ENCODE results near the gene APRT. TPM values are rescaled to one million over a fixed set of nuclear protein-coding genes. Genes with fewer than 3 reads are reported as not detected.

Gene APRT
- total and polyA plus RNA-seq, 9 of the 15 experiments (the other 6 are each of a cell fraction or from before 2014, with no cell fraction given), result 41.7 to 409 (median 146) TPM

GRCh38 chr16:88833086-88833485 is 21.4 kb upstream of the APRT start:
- ChIA-PET CTCF (ENCODE audit: low intra/inter-chr PET ratio) (no interaction called here), POLR2A (interaction anchor here (0.6 to 1.1 kb wide), 6 partner anchors 11 to 1246 kb away, joined by 3 to 4 read pairs (median 3); no protein-coding TSS in a partner anchor)
- in situ Hi-C loops (cut with MboI), result no loop called here
- TF ChIP-seq ZFX (CRISPR knock-in tag; IDR thresholded peaks at IDR 0.05) (no peak), AFF1 (IDR thresholded peaks at IDR 0.05; ENCODE audit: low read depth in 1 of 2, partially characterized antibody in 2 of 2) (no peak), MXI1 (IDR thresholded peaks at IDR 0.05; ENCODE audit: low read depth, low read length) (no peak), PATZ1 (CRISPR knock-in tag; IDR thresholded peaks at IDR 0.05; ENCODE audit: borderline replicate concordance) (no peak), CEBPB (tag; IDR thresholded peaks at IDR 0.05) (no peak), FOXO4 (CRISPR knock-in tag; IDR thresholded peaks at IDR 0.05) (no peak), PCBP2 (IDR thresholded peaks at IDR 0.05; ENCODE audit: low read depth, low read length, poor library complexity, severe bottlenecking) (no peak), SNIP1 (IDR thresholded peaks at IDR 0.05; ENCODE audit: low read depth) (no peak), FUS (optimal IDR thresholded peaks at IDR 0.05; ENCODE audit: low read depth, low read length) (no peak), CEBPZ (IDR thresholded peaks at IDR 0.05; ENCODE audit: borderline replicate concordance, low read depth, low read length) (no peak)

More at GRCh38 chr16:88833086-88833485, 21.4 kb upstream of the APRT start:
- 77% methylated on average over 11 of the region's 13 CpGs for WGBS (ENCODE audit: insufficient coverage, low coverage, missing lambda C conversion rate)
- no peak overlapping the region for H2AFZ ChIP-seq (ENCODE audit: low read depth, low read length)
- no peaks in the 10 kb centered on the region for H3K79me2 ChIP-seq (ENCODE audit: control insufficient read depth, insufficient read depth, low read length)
- H3K9ac ChIP-seq (ENCODE audit: insufficient read depth in 1 of 2, low read depth in 2 of 2, low read length in 2 of 2), result peak overlapping the region in 1 of 2 experiments; percentile 73; a peak in 1 of 4 replicates
- H3K9me3 ChIP-seq (replicated peaks; ENCODE audit: control insufficient read depth, insufficient read depth, low read depth, low read length), result no peaks in the 10 kb centered on the region
- H3K27me3 ChIP-seq (ENCODE audit: control insufficient read depth in 2 of 2, insufficient read depth in 2 of 2, low read length in 2 of 2), result no peaks in the 10 kb centered on the region
- DNase-seq (ENCODE audit: extremely low read depth in 1 of 4, low spot score in 3 of 4) (no peak), FAIRE-seq (no peak), ATAC-seq (no peak)
- no peaks in the 10 kb centered on the region for H3K36me3 ChIP-seq (ENCODE audit: control insufficient read depth, insufficient read depth, low read length)
- BruUV-seq (replicated peaks), result no TSS peak
- no peak overlapping the region for H3K4me2 ChIP-seq (ENCODE audit: insufficient read depth, low read length)
- H3K4me3 ChIP-seq, result no peak overlapping the region
- H4K20me1 ChIP-seq (replicated peaks; ENCODE audit: control insufficient read depth, insufficient read depth, low read length), result no peaks in the 10 kb centered on the region; the same call in 1 of the 2 replicates
- peaks cover 0 to 34% of the 10 kb centered on the region in 2 experiments; a peak in 2 of 5 replicates for H3K4me1 ChIP-seq (replicated peaks in 1 of 2; ENCODE audit: control insufficient read depth in 2 of 2, insufficient read depth in 2 of 2, low read length in 2 of 2)
- H3K27ac ChIP-seq (ENCODE audit: extremely low read depth, low read depth, low read length), result no peak overlapping the region
- intact Hi-C loops (cut with micrococcal nuclease), result no loop called here
- no peaks in the 10 kb centered on the region for H3K9me1 ChIP-seq (ENCODE audit: control insufficient read depth, insufficient read depth, low read length)
